G401 (cell line): ENCODE measurements around the gene HDAC10. TPM values are rescaled to one million over a fixed set of nuclear protein-coding genes. Genes with fewer than 3 reads are reported as not detected.
A peak's percentile ranks its signal among the peaks of the same experiment; 100 is the strongest.

Experiments
- DNase-seq: peaks from one replicate; pipeline ENCODE4 v3.0.0-alpha.2; 2015; ENCODE audit warnings: low spot score
- in situ Hi-C: cut with HindIII; loops from 2 replicates; pipeline ENCODE4 v1.10.0; 2016; ENCODE audit warnings: low sequenced_read_pairs, mixed read lengths
- total RNA-seq: library from RNA; depleted of rRNA; stranded (reverse); fragments of >200 nt; shearing (Covaris generic); gene quantifications from 2 replicates; pipeline ENCODE4 v1.2.3, GENCODE V29; 2014; rRNA removed

HDAC10 gene
- 6.1 and 28.5 TPM in 2 replicates for total RNA-seq

- DNase-seq = peak; percentile 51
- in situ Hi-C loops = no loop called here
Observed at GRCh38 chr22:50250555-50251476, at the start of gene HDAC10. Gene HDAC10, minus strand, starts transcription at chr22:50251265. Its CDS starts 233 bp downstream, at chr22:50251032.

DNA sequence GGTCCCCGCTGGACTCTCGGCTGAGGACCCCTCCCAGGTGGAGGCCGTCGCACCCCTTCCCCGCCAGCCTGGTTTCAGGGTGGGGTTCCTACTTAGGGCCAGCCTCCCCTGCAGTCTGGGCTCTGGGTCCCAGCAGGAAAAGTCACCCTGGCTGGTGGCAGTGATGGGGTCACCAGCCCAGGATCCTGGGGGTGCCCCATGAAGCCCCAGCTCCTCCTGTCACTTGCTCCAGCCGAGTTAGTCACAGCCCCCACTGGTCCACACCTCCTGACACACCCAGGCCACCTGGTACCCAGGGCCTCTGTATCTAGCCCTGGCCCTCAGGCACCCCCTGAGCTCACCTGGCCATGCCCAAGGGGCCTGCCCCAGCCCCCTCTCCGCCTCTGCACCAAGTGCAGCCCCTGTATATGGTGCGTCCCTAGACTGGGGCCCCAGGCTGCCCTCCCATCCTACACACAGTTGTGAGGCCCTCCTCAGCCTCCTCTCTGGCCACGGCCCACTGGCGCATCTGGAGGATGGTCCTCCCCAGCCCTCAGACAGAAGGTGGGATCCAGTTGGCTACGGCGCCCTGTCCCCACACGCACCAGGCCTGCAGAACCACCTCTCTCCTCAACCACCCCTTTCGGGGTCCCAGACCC, 49.7 kb upstream of the HDAC10 start:
- DNase-seq = peak; percentile 11
- in situ Hi-C loops = no loop called here

- in situ Hi-C loops = no loop called here
- peak; percentile 25 for DNase-seq
Observed at GRCh38 chr22:50299785-50300619, 48.9 kb upstream of the HDAC10 start.

DNA sequence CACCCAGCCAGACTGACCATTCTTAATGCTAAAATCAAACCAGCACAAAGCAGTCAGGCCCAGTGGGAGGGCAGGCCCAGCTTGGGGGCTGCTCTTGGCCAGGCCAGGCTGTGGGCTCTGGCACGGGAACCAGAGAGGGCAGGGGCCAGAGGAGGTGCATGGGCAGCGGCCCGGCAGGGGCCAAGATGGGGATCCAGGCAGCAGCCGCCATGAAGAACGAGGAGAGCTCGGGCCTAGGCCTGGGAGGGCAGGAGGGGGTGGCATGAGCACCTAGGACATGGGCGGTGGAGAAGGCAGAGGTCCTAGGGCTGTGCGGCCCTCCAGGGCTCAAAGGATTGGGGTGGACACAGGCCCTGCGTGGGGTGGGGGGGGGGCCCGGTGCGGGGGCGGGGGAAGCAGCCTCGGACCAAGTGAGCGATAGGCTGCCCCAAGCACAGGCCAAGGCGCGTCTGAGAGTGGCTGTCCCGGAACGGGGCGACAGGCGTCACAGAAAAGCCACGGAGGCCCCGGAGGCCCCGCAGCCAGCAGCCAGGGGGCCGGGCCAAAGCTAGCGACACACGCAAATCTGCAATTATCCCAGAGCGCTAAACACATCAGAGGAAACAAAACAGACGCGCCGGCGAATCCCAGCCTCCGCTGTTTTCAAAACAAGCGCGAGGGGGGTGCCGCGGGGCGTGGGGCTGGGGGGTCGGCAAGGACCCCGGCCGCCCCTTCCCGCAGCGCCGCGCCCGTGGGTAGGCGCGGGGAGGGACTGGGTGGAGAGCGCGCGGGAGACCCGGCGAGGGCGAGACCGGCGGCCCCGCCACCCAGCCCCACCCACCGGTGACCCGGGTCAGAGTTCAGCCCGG, 48.1 kb upstream of the HDAC10 start:
- in situ Hi-C loops = no loop called here
- peak; percentile 37 for DNase-seq

GRCh38 chr22:50298266-50298637, 47.2 kb upstream of the HDAC10 start:
- peak; percentile 4 for DNase-seq
- in situ Hi-C loops = no loop called here

- peak; percentile 18 for DNase-seq
- in situ Hi-C loops = no loop called here
Observed at GRCh38 chr22:50297510-50298265, 46.6 kb upstream of the HDAC10 start.

DNA sequence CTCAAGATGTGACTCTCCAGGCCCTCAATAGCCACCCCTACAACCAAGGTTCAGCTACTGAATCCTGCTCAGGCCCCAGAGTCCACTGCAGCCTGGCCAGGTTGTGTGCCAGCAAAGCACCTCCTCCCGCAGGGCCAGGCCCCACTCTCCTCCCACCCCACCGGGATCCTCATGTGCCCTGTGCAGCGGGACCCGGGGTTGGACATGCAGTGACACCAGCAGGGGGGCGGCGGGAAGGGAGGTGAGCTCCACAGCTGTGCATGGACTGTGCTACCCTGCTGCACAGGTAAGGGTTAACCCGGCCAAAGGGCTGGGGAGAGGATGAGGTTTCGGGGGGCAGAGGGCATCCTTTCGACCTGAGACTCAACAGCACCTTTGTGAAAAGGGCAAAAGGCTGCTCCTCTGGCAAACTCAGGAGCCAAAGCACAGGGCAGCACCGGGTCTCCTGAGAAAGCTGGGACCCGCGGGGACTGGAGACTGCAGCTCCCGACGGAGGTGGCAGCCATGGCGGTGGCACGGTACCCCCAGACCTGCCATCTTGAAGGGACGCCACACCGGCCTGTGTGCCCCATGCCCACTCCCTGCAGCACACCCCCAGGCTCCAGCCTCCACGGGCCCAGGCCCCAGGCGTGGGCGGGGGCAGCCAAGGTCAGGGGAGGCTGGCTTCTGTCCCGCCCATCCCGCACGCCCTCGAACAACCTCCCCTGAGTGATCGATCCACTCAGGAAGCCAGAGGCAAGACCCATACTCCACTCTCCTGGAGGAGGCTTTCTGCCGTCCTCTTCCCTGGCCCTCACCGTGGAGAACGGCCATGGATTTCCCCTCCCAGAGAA, 45.8 kb upstream of the HDAC10 start:
- in situ Hi-C loops = no loop called here
- peak; percentile 47 for DNase-seq

DNA sequence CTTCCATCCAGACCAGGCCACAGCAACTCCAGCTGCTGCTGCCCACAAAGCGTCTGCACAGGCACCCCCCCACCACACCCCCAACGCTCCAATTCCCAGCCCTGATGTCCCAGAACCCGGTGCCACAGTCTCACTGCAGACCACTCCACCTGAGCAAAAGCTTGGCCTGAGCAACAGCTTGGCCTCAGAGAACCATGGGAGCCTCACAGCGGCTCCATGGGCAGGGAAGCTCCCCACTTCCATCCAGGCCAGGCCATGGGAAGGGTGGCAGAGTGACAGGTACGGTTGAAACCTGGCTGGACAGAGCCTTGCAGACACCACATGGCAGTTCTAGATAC, 43.2 kb upstream of the HDAC10 start:
- in situ Hi-C loops = no loop called here
- DNase-seq = no peak

DNA sequence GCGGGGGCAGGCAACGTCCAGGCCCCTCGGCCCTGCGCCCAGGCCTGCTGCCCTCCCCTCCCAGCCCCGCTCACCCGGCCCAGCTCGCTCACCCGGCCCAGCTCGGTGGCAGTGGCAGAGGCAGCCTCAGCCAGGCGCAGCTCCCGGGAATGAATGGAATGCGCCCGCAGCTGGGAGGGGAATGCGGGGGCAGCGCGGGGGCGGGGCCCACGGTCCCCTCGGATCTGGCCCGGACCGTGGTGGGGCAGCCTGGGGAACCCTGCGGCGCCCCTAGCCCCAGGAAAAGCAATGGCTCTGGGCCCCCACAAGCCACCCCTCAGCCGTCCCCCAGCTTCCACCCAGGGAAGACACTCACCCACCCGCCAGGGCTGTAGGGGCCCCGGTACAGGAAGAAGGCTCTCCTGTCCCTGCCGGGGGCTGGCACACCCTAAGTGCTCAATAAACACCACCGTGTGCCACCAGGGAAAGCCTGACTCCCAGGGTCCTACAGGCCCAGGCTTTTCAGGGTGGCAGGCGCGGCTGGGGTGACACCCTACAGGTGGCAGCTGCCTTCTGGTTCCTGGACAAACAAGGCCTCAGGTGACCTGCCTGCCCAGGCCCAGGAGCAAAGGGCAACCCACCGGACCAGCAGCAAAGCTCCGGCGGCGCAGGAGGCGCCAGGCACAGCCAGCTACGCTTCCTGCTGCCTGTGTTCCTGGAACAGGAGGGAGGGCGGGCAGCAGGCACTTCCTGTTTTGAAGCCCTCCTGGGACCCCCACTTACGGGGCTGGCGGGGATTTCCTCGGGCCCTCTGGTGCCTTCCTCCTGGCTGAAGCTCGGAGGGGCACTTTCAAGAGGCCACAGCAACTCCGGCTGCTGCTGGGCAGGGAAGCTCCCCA, 42.6 kb upstream of the HDAC10 start:
- DNase-seq = no peak
- in situ Hi-C loops = no loop called here

DNA sequence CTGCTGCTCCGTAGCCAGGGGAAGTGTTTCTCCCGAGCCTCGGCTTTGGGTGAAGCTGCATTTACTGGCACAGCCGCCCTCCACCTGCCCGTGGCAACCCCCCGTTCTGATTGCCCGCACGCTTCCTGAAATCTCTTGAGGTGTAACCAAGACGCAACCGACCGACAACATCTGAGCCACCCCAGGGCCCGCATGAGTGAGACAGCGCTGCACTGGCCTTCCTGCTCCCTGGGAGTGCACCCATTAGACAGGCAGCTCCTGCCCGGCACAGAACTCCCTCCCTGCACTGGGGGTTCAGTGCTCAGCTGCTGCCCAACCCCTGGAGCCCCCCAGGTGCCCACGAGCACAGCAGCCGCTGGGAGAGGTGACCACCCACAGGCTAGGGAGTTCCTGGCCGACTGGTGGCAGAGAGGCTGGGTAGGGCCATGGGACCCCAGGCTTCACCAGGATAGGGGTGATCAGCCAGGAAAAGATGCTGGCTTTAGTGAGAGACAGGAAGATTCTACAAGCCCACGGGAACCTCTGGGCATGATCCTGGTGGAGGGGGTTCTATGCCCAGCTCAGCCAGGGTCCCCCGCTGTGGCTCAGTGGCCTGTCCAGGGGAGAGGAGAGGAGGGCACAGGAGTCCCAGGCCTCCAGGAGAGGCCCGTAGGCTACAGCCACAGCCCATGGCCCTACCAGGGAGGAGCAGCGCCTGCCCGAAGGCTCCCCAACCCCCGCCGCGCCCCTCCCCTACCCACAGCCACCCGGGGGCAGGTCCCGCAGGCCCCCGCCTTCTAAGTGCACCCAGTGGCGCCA, 41.8 kb upstream of the HDAC10 start:
- DNase-seq = no peak
- in situ Hi-C loops = no loop called here

GRCh38 chr22:50289942-50290630, 39.0 kb upstream of the HDAC10 start:
- in situ Hi-C loops = loop anchor here (10.0 kb wide), 1 partner anchor 65 kb away; no protein-coding TSS in a partner anchor
- DNase-seq = no peak

GRCh38 chr22:50289151-50289941, 38.3 kb upstream of the HDAC10 start:
- in situ Hi-C loops = loop anchor here (10.0 kb wide), 1 partner anchor 65 kb away; no protein-coding TSS in a partner anchor

DNA sequence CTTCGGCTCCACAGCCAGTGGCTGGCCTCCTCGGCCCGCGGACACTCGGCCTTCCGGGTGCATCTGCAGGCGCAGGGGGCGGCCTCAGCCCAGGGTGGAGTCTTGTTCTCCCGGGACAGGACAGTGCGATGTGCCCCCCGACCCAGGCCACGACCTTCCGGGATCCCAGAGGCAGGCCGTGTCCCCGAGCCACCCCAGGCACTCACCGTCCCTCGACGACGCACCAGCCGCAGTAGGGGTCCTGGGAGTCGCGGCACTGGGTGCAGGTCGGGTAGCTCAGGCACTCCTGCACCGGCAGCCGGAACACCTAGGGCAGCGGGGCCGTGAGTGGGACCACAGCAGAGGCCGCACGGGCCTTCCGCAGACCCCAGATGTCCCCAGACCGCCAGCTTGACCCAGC, 36.7 kb upstream of the HDAC10 start:
- in situ Hi-C loops = loop anchor here (10.0 kb wide), 1 partner anchor 67 kb away; no protein-coding TSS in a partner anchor

More at GRCh38 chr22:50289151-50289941, 38.3 kb upstream of the HDAC10 start:
- DNase-seq = no peak

DNA sequence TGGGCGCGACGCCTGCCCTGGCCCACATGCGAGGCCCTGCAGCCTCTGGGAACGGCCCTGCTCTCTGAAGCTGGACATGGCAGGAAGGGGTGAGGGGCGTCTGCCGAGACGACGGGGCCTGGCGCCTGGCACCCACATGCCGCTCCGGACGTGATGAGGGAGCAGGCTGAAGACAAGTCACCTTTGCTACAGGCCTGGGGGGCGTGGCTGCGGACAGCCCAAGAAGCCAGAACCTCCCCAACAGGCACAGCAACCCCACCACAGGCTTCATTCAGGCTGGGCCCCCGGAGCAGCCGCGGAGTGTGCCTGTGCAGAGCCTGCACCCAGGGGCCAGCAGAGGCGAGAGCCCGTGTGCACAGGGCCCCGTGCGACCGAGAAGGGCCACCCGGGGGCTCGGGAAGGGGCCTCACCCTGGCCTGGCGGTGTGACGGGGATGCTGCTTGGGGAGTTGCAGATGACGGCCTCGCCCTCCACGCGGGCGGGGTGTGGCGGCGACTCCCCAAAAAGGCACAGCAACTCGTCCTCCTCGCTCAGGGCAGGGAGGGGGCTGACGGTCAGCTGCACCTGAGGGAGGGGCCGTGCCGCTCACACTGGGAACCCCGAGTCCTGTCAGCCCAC, 35.7 kb upstream of the HDAC10 start:
- in situ Hi-C loops = loop anchor here (10.0 kb wide), 1 partner anchor 68 kb away; no protein-coding TSS in a partner anchor
- no peak for DNase-seq

More for the DNA sequence above, 36.7 kb upstream of the HDAC10 start:
- DNase-seq = no peak
